Ascending aorta (tissue), 2 donors: ENCODE results near the gene C19orf47. TPM values are rescaled to one million over a fixed set of nuclear protein-coding genes. Genes with fewer than 3 reads are reported as not detected.
A peak's percentile ranks its signal among the peaks of the same experiment; 100 is the strongest.

ENCODE experiments used
- DNase-seq, 2 donors: peaks; one replicate each; pipeline ENCODE4 v3.0.0-alpha.2; 2019; ENCODE audit warnings: low spot score in 2 of 2
- H3K27ac ChIP-seq, 2 donors: fragments of 200-600 bp; sonication (generic); one replicate each; pipeline ENCODE4 v1.5.1; 2016 to 2017; ENCODE audit warnings: mild to moderate bottlenecking in 1 of 2
- H3K27me3 ChIP-seq: fragments of 200-600 bp; sonication (generic); one replicate; pipeline ENCODE4 v1.5.1; 2017
- H3K36me3 ChIP-seq, 2 donors: fragments of 200-600 bp; sonication (generic); one replicate each; pipeline ENCODE4 v1.5.1; 2016
- H3K4me1 ChIP-seq, 2 donors: fragments of 200-600 bp; sonication (generic); one replicate each; pipeline ENCODE4 v1.5.1; 2016 to 2017; ENCODE audit warnings: mild to moderate bottlenecking in 1 of 2
- H3K4me3 ChIP-seq, 2 donors: fragments of 200-600 bp; sonication (generic); one replicate each; pipeline ENCODE4 v1.5.1; 2016 to 2017; ENCODE audit warnings: mild to moderate bottlenecking in 1 of 2
- H3K9me3 ChIP-seq, 2 donors: fragments of 200-600 bp; sonication (generic); one replicate each; pipeline ENCODE4 v1.5.1; 2016
- intact Hi-C: fragments of 100-400 bp; cut with DNase I; formaldehyde crosslinking; loops from one replicate; pipeline ENCODE4 v1.15.1; 2023
- total RNA-seq: library from RNA; depleted of rRNA; stranded (reverse); fragments of >200 nt; gene quantifications from one replicate; pipeline ENCODE4 v1.1.0, GENCODE V29; 2016
- TF ChIP-seq, protein P1 (sequence below), 3 experiments: fragments of 200-600 bp in 2 of 3; fragments of 450-650 bp in 1 of 3; sonication (generic) in 2 of 3; IDR thresholded peaks; one replicate each; pipeline ENCODE4 v1.5.1; 2016 to 2019; ENCODE audit warnings: antibody characterized with exemption in 3 of 3, mild to moderate bottlenecking in 1 of 3, moderate library complexity in 1 of 3

The C19orf47 gene
- total RNA-seq, 1 donor from 2014 or later: 10.4 TPM

DNA sequence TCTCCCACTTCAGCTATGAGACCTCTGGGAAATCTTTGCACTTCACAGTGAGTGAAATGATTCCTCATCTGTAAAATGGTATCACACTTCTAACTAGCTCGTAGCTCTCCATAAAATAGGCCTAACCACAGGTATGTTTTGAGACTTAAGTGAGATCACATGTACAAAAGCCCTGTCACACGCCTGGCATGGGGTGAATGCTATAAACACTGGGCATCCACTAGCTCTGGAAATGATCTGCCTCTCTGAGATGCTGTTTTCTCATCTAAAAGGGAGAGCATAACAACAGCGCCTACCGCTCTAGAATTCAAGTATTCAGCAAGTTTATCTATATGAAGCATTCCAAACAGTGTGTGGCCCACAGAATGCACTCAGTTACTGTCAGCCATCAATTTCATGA lies 65.3 kb downstream of the C19orf47 start:
- intact Hi-C loops: loop anchor here (10.0 kb wide), 5 partner anchors 308 to 982 kb away; partner anchors contain the start of genes FBL, HNRNPUL1, LTBP4 and PSMC4

DNA sequence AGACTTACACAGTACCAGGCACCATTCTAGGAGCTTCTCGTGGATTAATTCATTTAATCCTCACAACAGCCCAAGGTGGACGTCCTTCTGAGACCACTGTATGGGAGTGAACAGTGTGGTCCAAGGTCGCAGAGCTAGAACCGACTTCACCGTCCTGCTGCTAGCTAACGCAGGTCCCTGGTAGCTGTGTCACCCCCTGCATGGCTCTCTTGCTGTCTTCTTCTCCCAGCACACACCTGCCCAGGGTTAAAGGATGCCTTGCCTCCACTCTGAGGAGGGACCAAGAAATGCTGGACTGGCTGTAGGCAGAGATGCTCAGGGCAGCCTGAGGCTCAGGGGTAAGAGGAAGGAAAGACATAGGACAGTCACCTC lies 66.0 kb downstream of the C19orf47 start:
- Histone ChIP-seq H3K27ac (no peak overlapping the region), H3K9me3 (no peaks in the 10 kb centered on the region), H3K27me3 (no peaks in the 10 kb centered on the region), H3K36me3 (no peaks in the 10 kb centered on the region), H3K4me1 (peaks cover 18 to 45% of the 10 kb centered on the region in 2 donors), H3K4me3 (no peak overlapping the region)
- DNase-seq: no peak
- TF ChIP-seq, protein P1, sequence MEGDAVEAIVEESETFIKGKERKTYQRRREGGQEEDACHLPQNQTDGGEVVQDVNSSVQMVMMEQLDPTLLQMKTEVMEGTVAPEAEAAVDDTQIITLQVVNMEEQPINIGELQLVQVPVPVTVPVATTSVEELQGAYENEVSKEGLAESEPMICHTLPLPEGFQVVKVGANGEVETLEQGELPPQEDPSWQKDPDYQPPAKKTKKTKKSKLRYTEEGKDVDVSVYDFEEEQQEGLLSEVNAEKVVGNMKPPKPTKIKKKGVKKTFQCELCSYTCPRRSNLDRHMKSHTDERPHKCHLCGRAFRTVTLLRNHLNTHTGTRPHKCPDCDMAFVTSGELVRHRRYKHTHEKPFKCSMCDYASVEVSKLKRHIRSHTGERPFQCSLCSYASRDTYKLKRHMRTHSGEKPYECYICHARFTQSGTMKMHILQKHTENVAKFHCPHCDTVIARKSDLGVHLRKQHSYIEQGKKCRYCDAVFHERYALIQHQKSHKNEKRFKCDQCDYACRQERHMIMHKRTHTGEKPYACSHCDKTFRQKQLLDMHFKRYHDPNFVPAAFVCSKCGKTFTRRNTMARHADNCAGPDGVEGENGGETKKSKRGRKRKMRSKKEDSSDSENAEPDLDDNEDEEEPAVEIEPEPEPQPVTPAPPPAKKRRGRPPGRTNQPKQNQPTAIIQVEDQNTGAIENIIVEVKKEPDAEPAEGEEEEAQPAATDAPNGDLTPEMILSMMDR (IDR thresholded peaks at IDR 0.05): no peak
- intact Hi-C loops: loop anchor here (10.0 kb wide), 5 partner anchors 307 to 983 kb away; partner anchors contain the start of genes FBL, HNRNPUL1, LTBP4 and PSMC4

More for the DNA sequence above, 65.3 kb downstream of the C19orf47 start:
- Histone ChIP-seq H3K27me3 (no peaks in the 10 kb centered on the region), H3K4me1 (peaks cover 18 to 45% of the 10 kb centered on the region in 2 donors), H3K4me3 (peak overlapping the region in 1 of 2 donors; percentile 71), H3K27ac (no peak overlapping the region), H3K9me3 (no peaks in the 10 kb centered on the region), H3K36me3 (no peaks in the 10 kb centered on the region)
- DNase-seq: no peak
- TF ChIP-seq, protein P1 (IDR thresholded peaks at IDR 0.05): no peak

DNA sequence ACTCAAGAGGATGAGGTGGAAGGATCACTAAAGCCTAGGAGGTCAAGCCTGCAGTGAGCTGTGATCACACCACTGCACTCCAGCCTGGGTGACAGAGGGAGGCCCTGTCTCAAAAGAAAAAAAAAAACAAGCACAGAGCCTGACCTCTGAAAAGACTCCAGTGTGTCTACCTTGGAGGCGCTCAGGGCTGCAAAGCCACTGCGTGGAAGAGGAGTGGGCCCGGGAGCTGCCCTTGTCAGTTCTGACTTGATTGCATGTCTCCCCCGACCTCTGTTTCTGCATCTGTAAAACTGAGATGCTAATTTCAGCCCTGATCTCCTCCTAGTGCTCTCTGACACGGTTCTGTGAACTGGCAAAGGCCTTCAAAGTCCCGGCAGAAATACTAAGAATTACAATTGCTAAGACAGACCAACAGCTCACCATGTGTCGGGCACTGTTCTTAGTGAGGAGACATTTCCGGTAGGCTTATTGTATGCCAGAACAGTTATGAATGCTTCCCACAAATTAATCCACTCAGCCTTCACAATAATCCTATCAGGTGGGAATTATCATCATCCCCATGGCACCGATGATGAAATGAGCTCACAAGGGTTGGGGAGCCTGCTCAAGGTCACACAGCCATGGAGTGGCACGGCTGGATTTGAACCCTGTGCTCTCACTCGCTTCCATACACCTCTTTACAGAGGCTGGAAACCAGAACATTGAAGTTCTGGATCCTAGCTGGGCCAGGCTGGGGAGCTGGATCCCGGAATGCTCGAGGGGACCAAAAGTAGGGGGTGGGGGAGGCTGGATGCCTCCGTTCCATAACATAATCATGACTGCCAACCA lies 66.6 kb downstream of the C19orf47 start:
- intact Hi-C loops: loop anchor here (10.0 kb wide), 5 partner anchors 307 to 983 kb away; partner anchors contain the start of genes FBL, HNRNPUL1, LTBP4 and PSMC4
- no peaks in the 10 kb centered on the region for H3K36me3 ChIP-seq
- H3K9me3 ChIP-seq: no peaks in the 10 kb centered on the region
- peaks cover 18 to 45% of the 10 kb centered on the region in 2 donors for H3K4me1 ChIP-seq
- H3K27ac ChIP-seq: no peak overlapping the region
- TF ChIP-seq, protein P1 (IDR thresholded peaks at IDR 0.05): no peak
- H3K27me3 ChIP-seq: no peaks in the 10 kb centered on the region
- H3K4me3 ChIP-seq: no peak overlapping the region
- no peak for DNase-seq

DNA sequence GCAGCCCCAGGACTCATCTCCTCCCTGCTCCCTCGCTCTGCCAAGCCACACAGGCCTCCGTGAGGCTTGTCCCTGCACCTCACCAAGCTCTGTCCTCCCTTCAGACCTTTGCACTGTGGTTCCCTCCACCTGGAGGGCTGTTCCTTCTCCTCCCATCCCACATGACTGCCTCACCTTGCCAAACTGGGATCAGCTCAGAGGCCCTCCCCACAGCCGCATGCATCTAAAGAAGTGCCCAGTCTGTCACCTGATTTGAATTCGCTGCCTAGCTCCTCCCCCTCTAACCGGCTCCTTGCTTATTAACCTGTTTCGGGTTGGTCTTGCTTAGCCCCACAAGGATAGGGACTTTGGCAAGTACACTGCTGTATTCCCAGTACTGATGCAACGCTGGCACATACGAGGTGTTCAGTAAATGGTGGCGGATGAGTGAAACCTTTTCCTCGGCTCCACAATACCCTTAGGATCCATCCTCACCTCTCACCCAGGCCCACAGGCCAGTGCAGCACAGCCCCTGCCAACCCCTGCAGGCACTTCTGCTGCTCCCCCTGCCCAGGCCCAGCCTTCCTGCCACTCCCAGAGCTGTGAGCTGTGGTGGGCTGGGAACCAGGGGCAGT lies 67.5 kb downstream of the C19orf47 start:
- no peak for DNase-seq
- no peaks in the 10 kb centered on the region for H3K9me3 ChIP-seq
- peak overlapping the region in 1 of 2 donors; percentile 79 for H3K27ac ChIP-seq
- no peaks in the 10 kb centered on the region for H3K36me3 ChIP-seq
- H3K4me3 ChIP-seq: no peak overlapping the region
- H3K4me1 ChIP-seq: peaks cover 18 to 38% of the 10 kb centered on the region in 2 donors
- intact Hi-C loops: loop anchor here (10.0 kb wide), 5 partner anchors 306 to 984 kb away; partner anchors contain the start of genes FBL, HNRNPUL1, LTBP4 and PSMC4
- TF ChIP-seq, protein P1 (IDR thresholded peaks at IDR 0.05): no peak
- no peaks in the 10 kb centered on the region for H3K27me3 ChIP-seq

DNA sequence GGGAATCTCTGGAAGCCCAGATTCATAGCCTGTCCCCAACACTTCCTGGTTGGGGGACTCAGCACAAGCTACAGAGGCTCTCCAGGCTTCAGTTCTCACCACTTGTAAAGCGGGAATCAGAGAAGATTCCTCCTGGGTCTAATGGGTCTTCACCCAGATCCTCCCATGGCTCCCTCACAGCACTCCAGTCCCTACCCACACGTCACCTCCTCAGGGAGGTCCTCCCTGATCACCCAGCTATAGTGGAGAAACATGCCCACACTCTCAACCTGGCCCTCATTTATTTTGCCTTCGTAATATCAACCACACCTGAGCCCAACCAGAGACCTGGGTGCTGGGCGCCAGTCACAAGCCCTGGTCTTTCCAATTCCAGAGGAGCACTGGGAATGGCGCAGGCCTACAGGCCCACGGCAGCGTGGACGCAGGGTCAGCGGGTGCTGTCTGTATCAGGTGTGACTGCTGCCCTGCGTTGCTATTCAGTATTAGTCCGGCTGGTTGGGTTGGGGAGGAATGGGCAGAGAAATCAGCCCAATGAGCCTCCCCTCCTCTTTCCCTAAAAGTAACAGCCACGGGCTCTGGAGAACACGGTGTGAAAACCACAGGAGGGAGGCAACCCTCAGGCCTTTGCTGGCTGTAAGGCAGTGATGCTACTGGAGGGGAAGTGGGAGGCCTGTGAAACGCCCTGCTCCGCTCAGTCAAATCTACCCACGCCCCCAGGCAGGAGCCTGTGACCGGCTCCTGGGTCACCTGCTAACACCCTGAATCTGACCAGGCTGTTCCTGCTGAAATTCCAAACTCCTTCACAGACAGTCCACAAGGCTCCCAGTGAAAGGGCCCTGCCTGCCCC lies 68.2 kb downstream of the C19orf47 start:
- Histone ChIP-seq H3K27me3 (no peaks in the 10 kb centered on the region), H3K4me1 (peaks cover 18 to 38% of the 10 kb centered on the region in 2 donors)
- intact Hi-C loops: loop anchor here (10.0 kb wide), 5 partner anchors 305 to 985 kb away; partner anchors contain the start of genes FBL, HNRNPUL1, LTBP4 and PSMC4

More for the DNA sequence above, 68.2 kb downstream of the C19orf47 start:
- Histone ChIP-seq H3K36me3 (no peaks in the 10 kb centered on the region), H3K4me3 (peak overlapping the region in 1 of 2 donors; percentile 53), H3K9me3 (no peaks in the 10 kb centered on the region), H3K27ac (peak overlapping the region; percentile 63 to 79)
- no peak for DNase-seq
- TF ChIP-seq, protein P1 (IDR thresholded peaks at IDR 0.05): no peak
